Right atrium auricular region (tissue), 2 donors: ENCODE data around the gene RTN4RL2. TPM values are rescaled to one million over a fixed set of nuclear protein-coding genes. Genes with fewer than 3 reads are reported as not detected.
"Not testable (repeated sequence)": the region's sequence is repeated elsewhere in the genome, so short reads cannot be mapped to it uniquely, and the experiment has no call there.

Experiments used
- DNase-seq: peaks from one replicate; pipeline ENCODE4 v3.0.0-alpha.2; 2019; ENCODE audit warnings: low spot score
- H3K27ac ChIP-seq, 2 donors: fragments of 200-600 bp; sonication (generic); 1 replicate in 1 of 2; 2 replicates in 1 of 2; pipeline ENCODE4 v1.5.1; 2016 to 2019
- H3K27me3 ChIP-seq, 2 donors: fragments of 200-600 bp; sonication (generic); one replicate each; pipeline versions ENCODE4 v1.5.1 to v1.6.0; 2017 to 2019
- H3K36me3 ChIP-seq: fragments of 200-600 bp; sonication (generic); one replicate; pipeline ENCODE4 v1.5.1; 2016
- H3K4me1 ChIP-seq, 2 donors: fragments of 200-600 bp; sonication (generic); one replicate each; pipeline versions ENCODE4 v1.5.1 to v1.6.0; 2017 to 2019
- H3K4me3 ChIP-seq, 2 donors: fragments of 200-600 bp; sonication (generic); 1 replicate in 1 of 2; 2 replicates in 1 of 2; pipeline ENCODE4 v1.5.1; 2017 to 2019; ENCODE audit warnings: mild to moderate bottlenecking in 1 of 2, moderate library complexity in 1 of 2
- H3K9me3 ChIP-seq, 2 donors: fragments of 200-600 bp; sonication (generic); one replicate each; pipeline ENCODE4 v1.5.1; 2019
- total RNA-seq, 2 donors: library from RNA; depleted of rRNA; stranded (reverse); fragments of >200 nt; gene quantifications; one replicate each; pipeline ENCODE4 v1.1.0, GENCODE V29; 2016
- TF ChIP-seq, protein P1 (sequence below), 2 donors: fragments of 200-600 bp; sonication (generic); IDR thresholded peaks; one replicate each; pipeline ENCODE4 v1.5.1; 2019; ENCODE audit warnings: antibody characterized with exemption in 2 of 2

The RTN4RL2 gene
- total RNA-seq, 2 donors from 2014 or later: 0.94 to 1.3 TPM

DNA sequence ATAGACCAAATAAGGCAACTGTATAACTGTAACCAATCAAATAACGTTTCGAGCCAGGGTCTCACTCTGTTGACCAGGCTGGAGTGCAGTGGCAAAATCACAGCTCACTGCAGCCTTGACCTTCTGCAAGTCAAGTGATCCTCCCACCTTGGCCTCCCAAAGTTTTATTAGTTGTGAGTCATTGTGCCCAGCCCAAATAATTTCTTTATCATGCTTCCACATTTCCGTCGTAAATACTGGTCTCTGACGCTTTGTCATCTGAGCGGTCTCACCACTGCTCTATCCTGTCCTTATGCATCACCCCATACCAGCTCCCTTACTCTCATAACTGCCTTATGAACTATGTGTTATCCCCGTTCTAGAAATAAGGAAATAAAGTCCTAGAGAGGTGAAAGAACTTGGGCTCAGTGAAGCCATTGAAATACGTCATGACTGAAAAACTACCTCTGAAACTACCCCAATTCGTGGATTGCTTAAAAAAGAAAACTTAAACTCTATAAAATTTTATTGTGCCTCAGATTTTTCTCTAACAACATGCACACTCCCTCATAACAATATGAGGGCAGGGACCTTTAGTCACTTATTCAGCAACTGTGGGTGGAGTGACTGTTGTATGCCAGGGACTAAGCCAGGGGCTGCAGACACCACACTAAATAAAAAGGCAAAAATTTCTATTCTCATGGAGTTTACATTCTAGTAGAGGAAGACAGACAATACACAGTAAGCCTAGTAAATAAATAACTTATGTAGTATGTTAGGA lies 15.8 kb upstream of the RTN4RL2 start:
- DNase-seq: no peak
- Histone ChIP-seq H3K4me3 (no peak overlapping the region), H3K36me3 (no peaks in the 10 kb centered on the region), H3K27ac (no peak overlapping the region), H3K9me3 (no peaks in the 10 kb centered on the region), H3K27me3 (no peaks in the 10 kb centered on the region), H3K4me1 (no peaks in the 10 kb centered on the region)
- TF ChIP-seq, protein P1, sequence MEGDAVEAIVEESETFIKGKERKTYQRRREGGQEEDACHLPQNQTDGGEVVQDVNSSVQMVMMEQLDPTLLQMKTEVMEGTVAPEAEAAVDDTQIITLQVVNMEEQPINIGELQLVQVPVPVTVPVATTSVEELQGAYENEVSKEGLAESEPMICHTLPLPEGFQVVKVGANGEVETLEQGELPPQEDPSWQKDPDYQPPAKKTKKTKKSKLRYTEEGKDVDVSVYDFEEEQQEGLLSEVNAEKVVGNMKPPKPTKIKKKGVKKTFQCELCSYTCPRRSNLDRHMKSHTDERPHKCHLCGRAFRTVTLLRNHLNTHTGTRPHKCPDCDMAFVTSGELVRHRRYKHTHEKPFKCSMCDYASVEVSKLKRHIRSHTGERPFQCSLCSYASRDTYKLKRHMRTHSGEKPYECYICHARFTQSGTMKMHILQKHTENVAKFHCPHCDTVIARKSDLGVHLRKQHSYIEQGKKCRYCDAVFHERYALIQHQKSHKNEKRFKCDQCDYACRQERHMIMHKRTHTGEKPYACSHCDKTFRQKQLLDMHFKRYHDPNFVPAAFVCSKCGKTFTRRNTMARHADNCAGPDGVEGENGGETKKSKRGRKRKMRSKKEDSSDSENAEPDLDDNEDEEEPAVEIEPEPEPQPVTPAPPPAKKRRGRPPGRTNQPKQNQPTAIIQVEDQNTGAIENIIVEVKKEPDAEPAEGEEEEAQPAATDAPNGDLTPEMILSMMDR (IDR thresholded peaks at IDR 0.05): no peak

DNA sequence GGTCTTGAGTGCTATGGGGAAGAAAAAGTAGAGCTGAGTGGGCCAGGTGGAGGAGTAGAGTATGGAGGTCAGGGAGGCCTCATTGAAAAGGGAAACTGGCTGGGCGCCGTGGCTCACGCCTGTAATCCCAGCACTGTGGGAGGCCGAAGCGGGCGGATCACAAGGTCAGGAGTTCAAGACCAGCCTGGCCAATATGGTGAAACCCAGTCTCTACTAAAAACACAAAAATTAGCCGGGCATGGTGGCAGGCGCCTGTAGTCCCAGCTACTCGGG lies 15.3 kb upstream of the RTN4RL2 start:
- not testable (repeated sequence) for H3K27me3 ChIP-seq, H3K4me1 ChIP-seq, H3K4me3 ChIP-seq, DNase-seq, H3K36me3 ChIP-seq, H3K27ac ChIP-seq, H3K9me3 ChIP-seq

DNA sequence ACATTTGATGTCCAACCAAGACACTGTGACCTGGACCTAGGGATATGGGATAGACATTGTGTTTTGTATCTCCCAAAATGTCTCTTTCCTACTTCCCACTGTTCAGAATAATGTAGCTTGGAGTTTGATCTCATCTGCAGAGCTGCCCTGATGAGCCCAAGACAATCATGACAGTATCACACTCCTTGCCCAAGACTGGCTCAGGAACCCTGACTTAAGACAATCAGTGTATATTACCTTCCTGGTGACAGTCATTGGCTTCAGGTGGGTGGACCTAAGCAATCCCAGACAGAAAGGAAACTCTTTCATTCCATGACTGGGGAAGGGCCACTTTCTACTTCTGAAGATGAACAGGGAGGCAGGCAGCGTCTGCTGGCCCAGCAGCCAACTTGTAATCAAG lies 14.3 kb upstream of the RTN4RL2 start:
- no peaks in the 10 kb centered on the region for H3K9me3 ChIP-seq
- no peak overlapping the region for H3K4me3 ChIP-seq
- H3K36me3 ChIP-seq: no peaks in the 10 kb centered on the region
- H3K27ac ChIP-seq: no peak overlapping the region
- H3K4me1 ChIP-seq: no peaks in the 10 kb centered on the region
- TF ChIP-seq, protein P1 (IDR thresholded peaks at IDR 0.05): no peak
- no peak for DNase-seq
- no peaks in the 10 kb centered on the region for H3K27me3 ChIP-seq

DNA sequence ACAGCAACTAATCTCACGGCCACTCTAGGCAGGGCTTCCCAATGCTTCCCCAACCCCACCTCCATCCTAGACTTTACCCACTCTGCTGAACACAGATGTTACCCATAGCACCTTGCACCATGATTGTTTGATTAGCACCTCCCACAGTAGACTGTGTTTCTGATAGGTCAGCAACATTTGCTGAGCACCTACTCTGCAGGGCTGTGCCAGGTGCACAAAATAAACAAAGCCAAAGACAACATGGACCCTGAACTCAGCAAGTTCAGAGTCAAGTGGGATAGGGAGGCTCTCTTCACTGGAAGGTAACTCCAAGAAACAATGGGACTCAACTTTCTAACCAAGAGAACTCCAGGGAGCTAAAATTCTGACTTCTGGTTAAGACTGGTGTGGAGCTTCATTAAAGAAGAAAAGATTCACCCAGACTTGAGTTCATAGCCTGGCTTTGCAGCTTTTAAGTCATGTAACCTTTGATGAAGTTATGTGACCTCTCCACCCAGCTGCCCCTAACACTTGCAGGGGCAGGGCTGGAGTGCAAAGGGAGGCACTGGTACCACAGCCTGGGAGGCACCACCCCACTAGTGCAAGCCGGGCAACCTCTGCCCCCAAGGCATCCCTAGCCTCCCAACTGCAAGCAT lies 6.7 kb upstream of the RTN4RL2 start:
- H3K4me1 ChIP-seq: peaks cover 0 to 18% of the 10 kb centered on the region in 2 donors
- TF ChIP-seq, protein P1 (IDR thresholded peaks at IDR 0.05): no peak

DNA sequence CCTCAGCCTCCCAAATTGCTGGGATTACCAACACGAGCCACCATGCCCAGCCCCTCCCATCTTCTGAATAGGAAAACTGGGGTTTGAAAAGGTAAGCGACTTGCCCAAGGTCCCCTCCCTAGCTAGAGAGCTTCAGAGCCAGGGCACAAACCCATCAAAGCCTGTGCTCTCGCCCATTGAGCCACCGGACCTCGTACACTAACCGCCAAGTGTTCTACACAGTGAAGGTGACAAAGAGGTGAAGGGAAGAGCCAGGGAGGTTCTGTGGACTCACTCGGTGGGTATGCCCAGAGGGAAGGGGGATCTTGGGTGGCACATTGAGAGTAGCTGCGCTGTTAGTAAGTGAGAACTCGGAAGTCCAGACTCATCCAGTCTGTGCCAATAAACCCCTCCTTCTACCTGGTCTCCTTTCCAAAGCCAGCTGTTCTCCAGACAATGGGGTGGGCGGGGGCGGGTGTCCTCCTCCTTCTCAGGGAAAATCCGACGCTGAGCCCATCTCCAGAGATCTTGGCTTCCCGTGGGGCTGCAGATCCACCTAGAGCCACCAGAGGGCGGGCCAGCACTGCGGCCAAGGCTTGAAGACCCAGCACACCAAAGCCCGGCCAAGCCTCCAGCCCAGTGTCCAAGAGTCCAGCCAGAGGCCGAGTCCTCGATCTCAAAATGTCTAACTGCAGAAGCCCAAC lies 3.2 kb upstream of the RTN4RL2 start:
- H3K4me1 ChIP-seq: peaks cover 0 to 41% of the 10 kb centered on the region in 2 donors
- peak; percentile 94 for DNase-seq
- no peaks in the 10 kb centered on the region for H3K9me3 ChIP-seq
- no peaks in the 10 kb centered on the region for H3K36me3 ChIP-seq
- H3K27me3 ChIP-seq: peaks cover 12% of the 10 kb centered on the region in 2 donors
- H3K27ac ChIP-seq: no peak overlapping the region
- H3K4me3 ChIP-seq: no peak overlapping the region
- TF ChIP-seq, protein P1 (IDR thresholded peaks at IDR 0.05): peak; percentile 99 to 100

More for the DNA sequence above, 6.7 kb upstream of the RTN4RL2 start:
- Histone ChIP-seq H3K27ac (no peak overlapping the region), H3K9me3 (no peaks in the 10 kb centered on the region), H3K27me3 (peaks cover 0 to 2% of the 10 kb centered on the region in 2 donors), H3K36me3 (no peaks in the 10 kb centered on the region), H3K4me3 (no peak overlapping the region)
- no peak for DNase-seq

DNA sequence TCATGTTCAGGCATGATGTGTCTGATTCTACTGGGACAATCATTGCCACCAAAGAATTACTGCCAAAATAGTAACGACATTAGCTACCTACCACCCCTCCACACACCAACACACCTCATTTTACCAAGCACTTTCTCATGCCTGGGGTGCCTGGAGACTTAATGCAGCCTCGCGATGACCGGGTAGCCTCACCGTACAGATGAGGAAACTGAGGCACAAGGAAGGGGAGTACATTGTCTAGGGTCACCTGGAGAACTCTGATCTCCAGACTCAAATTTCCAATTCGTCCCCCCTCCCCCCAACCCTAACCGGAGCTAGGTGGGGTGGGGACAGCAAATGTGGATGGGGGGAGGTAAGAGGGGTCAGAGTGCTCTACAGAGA lies 2.7 kb upstream of the RTN4RL2 start:
- Histone ChIP-seq H3K4me1 (peaks cover 0 to 41% of the 10 kb centered on the region in 2 donors), H3K9me3 (no peaks in the 10 kb centered on the region), H3K4me3 (no peak overlapping the region), H3K27ac (no peak overlapping the region), H3K27me3 (peaks cover 12% of the 10 kb centered on the region in 2 donors), H3K36me3 (no peaks in the 10 kb centered on the region)
- TF ChIP-seq, protein P1 (IDR thresholded peaks at IDR 0.05): peak in 1 of 2 donors; percentile 26
- DNase-seq: no peak
